ENCODE data around the gene ZNF276.
A peak's percentile ranks its signal among the peaks of the same experiment; 100 is the strongest.
"Not testable (repeated sequence)": the region's sequence is repeated elsewhere in the genome, so short reads cannot be mapped to it uniquely, and the experiment has no call there.

The ZNF276 gene

GRCh38 chr16:89695086-89695874 lies 26.1 kb upstream of the ZNF276 start:
- peak in 4 of 10 donors; percentile 62 to 93 (median 85) for DNase-seq
- intact Hi-C loops (cut with DNase I) = no loop called here

GRCh38 chr16:89695875-89696669 lies 25.3 kb upstream of the ZNF276 start:
- peak in 3 of 10 donors; percentile 72 to 83 (median 78) for DNase-seq
- intact Hi-C loops (cut with DNase I) = no loop called here

DNA sequence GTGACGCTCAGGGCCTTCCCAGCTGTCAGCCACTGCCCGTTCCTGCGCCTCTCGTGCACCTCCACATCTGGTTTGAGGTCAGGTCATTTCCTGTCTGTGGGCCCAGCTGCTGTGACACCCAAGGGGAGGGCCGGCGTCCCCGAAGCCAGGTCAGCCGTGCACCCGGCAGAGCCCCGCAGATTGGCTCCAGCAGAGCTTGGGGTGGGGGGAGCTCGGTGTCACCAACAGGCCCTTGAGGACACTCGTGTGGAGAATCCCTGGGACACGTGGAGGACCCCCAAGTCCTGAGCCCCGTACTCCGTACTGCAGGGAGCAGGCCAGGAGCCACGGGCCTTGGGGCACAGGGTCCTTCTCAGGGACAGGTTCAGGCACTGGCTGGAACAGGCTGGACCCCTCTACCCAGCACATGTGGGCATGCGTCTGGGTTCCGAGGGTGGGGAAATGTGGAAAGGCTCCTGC lies 24.6 kb upstream of the ZNF276 start:
- intact Hi-C loops (cut with DNase I) = no loop called here
- DNase-seq = peak in 1 of 10 donors; percentile 69

- intact Hi-C loops (cut with DNase I) = no loop called here
- DNase-seq = peak in 1 of 10 donors; percentile 73
Measured at GRCh38 chr16:89697161-89697615, 24.1 kb upstream of the ZNF276 start.

- intact Hi-C loops (cut with DNase I) = no loop called here
- no peak for DNase-seq
Measured at GRCh38 chr16:89697616-89698331, 23.6 kb upstream of the ZNF276 start.

- DNase-seq; intact Hi-C loops (cut with DNase I): not testable (repeated sequence)
Measured at GRCh38 chr16:89698717-89699116, 22.6 kb upstream of the ZNF276 start.

- peak in 1 of 10 donors; percentile 80 for DNase-seq
- intact Hi-C loops (cut with DNase I) = loop anchor here (2.0 kb wide), 2 partner anchors 13 to 161 kb away; partner anchors contain the start of gene CDK10
Measured at GRCh38 chr16:89699629-89700099, 21.7 kb upstream of the ZNF276 start.

- intact Hi-C loops (cut with DNase I) = loop anchor here (2.0 kb wide), 2 partner anchors 13 to 161 kb away; partner anchors contain the start of gene CDK10
- DNase-seq = peak; percentile 98 to 100 (median 100)
Measured at GRCh38 chr16:89700100-89700648, 21.2 kb upstream of the ZNF276 start.

DNA sequence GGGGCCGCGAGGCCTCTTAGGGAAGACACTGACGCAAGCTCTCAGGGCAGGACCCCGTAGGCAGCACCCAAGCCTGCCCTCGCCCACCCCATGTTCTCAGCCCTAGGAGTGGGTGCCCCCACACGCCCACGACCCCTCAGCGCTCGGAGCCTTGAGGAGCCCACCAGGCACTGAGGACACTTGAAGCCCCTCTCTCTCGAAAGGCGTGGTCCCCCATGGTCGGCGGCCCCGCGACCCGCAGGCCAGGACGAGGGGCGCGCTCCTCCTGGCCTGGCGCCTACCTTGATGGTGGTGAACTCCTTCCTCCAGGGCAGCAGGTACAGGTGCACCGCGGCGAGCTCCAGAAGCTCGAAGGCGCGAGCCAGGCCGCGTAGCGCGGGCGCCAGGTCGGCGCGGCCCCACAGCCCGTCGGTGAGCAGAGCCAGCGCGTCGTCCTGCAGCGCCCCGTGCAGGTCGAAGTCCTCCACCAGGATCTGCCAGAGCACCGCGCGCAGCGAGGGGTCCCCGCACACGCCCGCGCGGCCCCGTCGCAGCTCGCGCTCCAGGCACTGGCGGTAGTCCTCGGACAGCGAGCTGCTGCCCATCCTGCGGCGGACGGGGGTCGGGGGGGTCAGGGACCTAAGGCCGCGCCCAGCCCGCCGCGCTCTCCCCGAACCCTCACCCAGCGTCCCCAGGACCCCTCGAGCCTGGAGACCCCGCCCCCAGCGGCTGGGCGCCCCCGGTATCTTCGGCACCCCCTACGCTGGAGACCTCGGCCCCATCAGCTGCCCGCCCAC lies 20.5 kb upstream of the ZNF276 start:
- peak in 2 of 10 donors; percentile 38 to 78 for DNase-seq
- intact Hi-C loops (cut with DNase I) = loop anchor here (2.0 kb wide), 2 partner anchors 14 to 160 kb away; partner anchors contain the start of gene CDK10

GRCh38 chr16:89701425-89702406 lies 19.6 kb upstream of the ZNF276 start, which contains the start of gene SPATA2L:
TSS of gene SPATA2L (minus strand) at chr16:89701705. CDS start at chr16:89701232, 473 bp downstream.
- intact Hi-C loops (cut with DNase I) = loop anchor here (2.0 kb wide), 2 partner anchors 15 to 159 kb away; partner anchors contain the start of gene CDK10

DNA sequence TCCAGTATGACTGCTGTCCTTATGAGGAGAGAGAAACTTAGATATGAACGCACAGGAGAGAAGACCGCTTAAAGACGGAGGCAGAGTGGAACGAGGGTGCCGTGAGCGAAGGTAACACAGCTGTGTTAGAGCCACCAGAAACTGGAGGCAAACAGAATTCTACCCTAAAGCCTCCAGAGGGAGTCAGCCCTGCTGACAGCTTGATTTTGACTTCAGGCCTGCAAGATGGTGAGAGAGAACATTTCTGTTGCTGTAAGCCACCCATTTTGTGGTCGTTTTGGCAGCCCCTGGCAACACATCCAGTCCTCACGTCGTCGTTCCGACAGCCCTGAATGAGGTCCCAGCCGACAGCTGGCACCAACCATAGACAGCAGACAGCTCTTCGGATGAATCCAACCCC lies 17.1 kb upstream of the ZNF276 start:
- intact Hi-C loops (cut with DNase I) = no loop called here
- no peak for DNase-seq

More at GRCh38 chr16:89701425-89702406, 19.6 kb upstream of the ZNF276 start, which contains the start of gene SPATA2L:
- peak; percentile 63 to 99 (median 94) for DNase-seq

DNA sequence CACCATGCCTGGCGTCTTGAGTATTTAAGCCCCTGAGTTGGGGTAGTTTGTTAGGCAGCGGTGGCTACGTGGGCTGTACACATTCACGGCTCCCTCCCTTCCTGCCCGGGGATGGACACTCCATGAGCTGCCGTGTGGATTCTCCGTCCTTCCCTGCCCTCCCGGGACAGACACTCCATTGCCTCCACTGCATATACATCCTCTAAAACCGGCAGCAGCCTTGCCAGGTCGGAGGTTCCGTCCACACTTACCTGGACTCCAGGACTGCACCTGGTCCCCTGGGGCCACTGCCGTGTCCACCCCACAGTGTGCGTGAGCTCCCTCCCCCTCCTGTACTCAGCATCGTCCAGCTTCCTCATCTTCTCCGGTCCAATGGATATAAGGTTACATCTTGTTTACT lies 16.3 kb upstream of the ZNF276 start:
- intact Hi-C loops (cut with DNase I) = no loop called here

GRCh38 chr16:89706518-89707260 lies 14.6 kb upstream of the ZNF276 start:
- no peak for DNase-seq
- intact Hi-C loops (cut with DNase I) = loop anchor here (1.0 kb wide), 1 partner anchor 87 kb away; no protein-coding TSS in a partner anchor

More for the DNA sequence above, 16.3 kb upstream of the ZNF276 start:
- DNase-seq = no peak

- intact Hi-C loops (cut with DNase I) = no loop called here
- DNase-seq = no peak
Measured at GRCh38 chr16:89707695-89708094, 13.6 kb upstream of the ZNF276 start.

DNA sequence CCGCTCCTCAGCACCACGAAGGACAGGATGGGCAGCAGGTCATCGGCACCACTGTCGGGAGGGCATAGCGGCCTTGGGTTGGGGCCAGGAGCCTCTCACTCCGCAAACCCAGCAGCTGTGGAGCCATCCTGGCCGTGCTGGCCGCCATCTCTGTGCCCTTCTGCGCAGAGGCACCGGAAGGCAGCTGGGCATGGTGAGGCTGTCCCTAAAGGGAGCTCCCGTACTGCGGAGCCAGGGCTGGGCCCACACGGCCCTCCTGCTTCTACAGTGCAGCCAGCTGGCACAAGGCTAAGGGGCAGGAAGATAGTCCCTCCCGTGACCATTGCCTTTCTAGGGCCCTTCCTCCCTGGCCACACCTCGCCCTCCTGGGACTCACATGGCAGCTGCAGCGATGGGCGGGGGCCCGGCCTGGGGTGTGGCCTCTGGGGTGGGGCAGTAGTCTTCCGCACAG lies 12.8 kb upstream of the ZNF276 start:
- intact Hi-C loops (cut with DNase I) = no loop called here
- no peak for DNase-seq

DNA sequence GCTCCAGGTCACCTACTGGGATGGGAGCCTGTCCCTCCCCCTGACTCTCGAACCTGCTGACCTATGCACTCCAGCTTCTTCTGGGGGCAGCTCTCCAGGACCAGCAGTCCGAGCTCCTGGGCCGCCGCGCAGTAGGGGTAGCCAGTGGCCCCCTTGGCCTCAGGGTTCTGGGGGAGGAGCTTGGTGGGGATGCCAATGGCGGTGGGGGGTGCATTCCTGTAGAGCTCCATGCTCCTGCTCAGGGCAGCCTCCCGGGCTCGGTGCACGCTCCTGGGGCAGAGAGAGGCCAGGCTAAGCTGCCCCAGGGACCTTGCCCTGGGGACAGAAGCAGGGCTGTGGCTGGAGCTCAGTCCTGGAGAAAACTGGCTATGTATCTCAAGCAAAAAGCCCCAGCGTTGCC lies 12.2 kb upstream of the ZNF276 start:
- intact Hi-C loops (cut with DNase I) = no loop called here
- DNase-seq = no peak

All from posterior cingulate gyrus (tissue), 11 donors.